ENCODE data around the gene EXOC7. TPM values are rescaled to one million over a fixed set of nuclear protein-coding genes. Genes with fewer than 3 reads are reported as not detected.

EXOC7 gene
- total RNA-seq, 1 experiment from 2014 or later, result 126 TPM

DNA sequence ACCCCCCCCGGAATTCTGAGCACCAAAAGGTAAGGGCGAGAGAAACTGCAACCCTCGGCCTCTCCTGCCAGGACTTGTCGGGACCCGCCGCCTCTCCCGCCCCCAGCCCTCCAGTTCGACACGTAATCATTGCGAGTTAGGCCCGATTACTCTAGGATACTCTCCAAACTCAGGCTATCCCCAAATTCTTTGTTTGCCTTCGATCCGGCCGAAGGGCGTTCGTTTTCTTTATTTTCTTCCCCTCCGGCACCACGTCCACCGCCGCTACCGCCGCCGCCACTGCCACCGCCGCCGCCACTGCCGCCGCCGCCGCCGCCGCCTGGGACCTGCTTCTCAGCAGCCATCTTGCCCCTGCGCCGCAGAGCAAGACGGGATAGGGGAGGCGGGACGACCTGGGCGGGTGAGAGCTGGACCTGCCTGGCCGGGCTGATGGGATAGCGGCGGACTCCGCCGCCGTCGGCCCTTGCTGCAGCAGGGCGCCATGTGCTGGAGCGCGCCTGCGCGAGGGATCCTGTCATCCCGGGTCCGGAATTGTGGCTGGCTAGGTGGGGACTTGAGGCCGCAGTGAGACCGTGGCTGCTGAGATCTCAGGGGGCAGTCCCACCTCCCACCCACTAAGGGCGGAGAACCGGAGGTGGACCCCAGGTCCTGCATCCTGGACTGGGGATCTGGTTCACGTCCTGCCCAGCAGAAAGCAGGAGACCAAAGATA, 31.3 kb downstream of the EXOC7 start, which contains the start of gene SRP68 (continued):
- TF ChIP-seq STAT6 (CRISPR knock-in tag; conservative IDR thresholded peaks at IDR 0.05; ENCODE audit: low read depth) (no peak), ETV6 (CRISPR knock-in tag; IDR thresholded peaks at IDR 0.05) (peak; percentile 95; the same call in 1 of the 2 replicates), TP53 (CRISPR knock-in tag; IDR thresholded peaks at IDR 0.05) (peak; percentile 61; the same call in 1 of the 2 replicates), ZNF232 (CRISPR knock-in tag; IDR thresholded peaks at IDR 0.05) (peak; percentile 96), ZSCAN18 (CRISPR knock-in tag; IDR thresholded peaks at IDR 0.05) (no peak), ZNF671 (CRISPR knock-in tag; IDR thresholded peaks at IDR 0.05) (no peak), IRF2 (CRISPR knock-in tag; IDR thresholded peaks at IDR 0.05; ENCODE audit: borderline replicate concordance, low read depth) (no peak), OVOL2 (CRISPR knock-in tag; IDR thresholded peaks at IDR 0.05; ENCODE audit: borderline replicate concordance) (no peak), ARID4B (CRISPR knock-in tag; IDR thresholded peaks at IDR 0.05; ENCODE audit: borderline replicate concordance) (0 out of 2 replicates have a peak, but pooled peaks have one; percentile 3), GABPB1 (CRISPR knock-in tag; IDR thresholded peaks at IDR 0.05) (peak; percentile 86), CREB1 (CRISPR knock-in tag; IDR thresholded peaks at IDR 0.05) (no peak), TEAD1 (CRISPR knock-in tag; IDR thresholded peaks at IDR 0.05) (peak; percentile 94), SP1 (CRISPR knock-in tag; conservative IDR thresholded peaks at IDR 0.05) (peak; percentile 93), FOXK1 (CRISPR knock-in tag; IDR thresholded peaks at IDR 0.05) (peak; percentile 82)
- TF ChIP-seq, protein P1, sequence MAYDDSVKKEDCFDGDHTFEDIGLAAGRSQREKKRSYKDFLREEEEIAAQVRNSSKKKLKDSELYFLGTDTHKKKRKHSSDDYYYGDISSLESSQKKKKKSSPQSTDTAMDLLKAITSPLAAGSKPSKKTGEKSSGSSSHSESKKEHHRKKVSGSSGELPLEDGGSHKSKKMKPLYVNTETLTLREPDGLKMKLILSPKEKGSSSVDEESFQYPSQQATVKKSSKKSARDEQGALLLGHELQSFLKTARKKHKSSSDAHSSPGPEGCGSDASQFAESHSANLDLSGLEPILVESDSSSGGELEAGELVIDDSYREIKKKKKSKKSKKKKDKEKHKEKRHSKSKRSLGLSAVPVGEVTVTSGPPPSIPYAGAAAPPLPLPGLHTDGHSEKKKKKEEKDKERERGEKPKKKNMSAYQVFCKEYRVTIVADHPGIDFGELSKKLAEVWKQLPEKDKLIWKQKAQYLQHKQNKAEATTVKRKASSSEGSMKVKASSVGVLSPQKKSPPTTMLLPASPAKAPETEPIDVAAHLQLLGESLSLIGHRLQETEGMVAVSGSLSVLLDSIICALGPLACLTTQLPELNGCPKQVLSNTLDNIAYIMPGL (CRISPR knock-in tag; IDR thresholded peaks at IDR 0.05), result peak; percentile 71
- TF ChIP-seq, protein P2, sequence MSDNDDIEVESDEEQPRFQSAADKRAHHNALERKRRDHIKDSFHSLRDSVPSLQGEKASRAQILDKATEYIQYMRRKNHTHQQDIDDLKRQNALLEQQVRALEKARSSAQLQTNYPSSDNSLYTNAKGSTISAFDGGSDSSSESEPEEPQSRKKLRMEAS (CRISPR knock-in tag; IDR thresholded peaks at IDR 0.05), result peak; percentile 93
- TF ChIP-seq, protein P3, sequence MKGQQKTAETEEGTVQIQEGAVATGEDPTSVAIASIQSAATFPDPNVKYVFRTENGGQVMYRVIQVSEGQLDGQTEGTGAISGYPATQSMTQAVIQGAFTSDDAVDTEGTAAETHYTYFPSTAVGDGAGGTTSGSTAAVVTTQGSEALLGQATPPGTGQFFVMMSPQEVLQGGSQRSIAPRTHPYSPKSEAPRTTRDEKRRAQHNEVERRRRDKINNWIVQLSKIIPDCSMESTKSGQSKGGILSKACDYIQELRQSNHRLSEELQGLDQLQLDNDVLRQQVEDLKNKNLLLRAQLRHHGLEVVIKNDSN (CRISPR knock-in tag; IDR thresholded peaks at IDR 0.05), result no peak; the same call in 1 of the 2 replicates
- TF ChIP-seq, protein P4, sequence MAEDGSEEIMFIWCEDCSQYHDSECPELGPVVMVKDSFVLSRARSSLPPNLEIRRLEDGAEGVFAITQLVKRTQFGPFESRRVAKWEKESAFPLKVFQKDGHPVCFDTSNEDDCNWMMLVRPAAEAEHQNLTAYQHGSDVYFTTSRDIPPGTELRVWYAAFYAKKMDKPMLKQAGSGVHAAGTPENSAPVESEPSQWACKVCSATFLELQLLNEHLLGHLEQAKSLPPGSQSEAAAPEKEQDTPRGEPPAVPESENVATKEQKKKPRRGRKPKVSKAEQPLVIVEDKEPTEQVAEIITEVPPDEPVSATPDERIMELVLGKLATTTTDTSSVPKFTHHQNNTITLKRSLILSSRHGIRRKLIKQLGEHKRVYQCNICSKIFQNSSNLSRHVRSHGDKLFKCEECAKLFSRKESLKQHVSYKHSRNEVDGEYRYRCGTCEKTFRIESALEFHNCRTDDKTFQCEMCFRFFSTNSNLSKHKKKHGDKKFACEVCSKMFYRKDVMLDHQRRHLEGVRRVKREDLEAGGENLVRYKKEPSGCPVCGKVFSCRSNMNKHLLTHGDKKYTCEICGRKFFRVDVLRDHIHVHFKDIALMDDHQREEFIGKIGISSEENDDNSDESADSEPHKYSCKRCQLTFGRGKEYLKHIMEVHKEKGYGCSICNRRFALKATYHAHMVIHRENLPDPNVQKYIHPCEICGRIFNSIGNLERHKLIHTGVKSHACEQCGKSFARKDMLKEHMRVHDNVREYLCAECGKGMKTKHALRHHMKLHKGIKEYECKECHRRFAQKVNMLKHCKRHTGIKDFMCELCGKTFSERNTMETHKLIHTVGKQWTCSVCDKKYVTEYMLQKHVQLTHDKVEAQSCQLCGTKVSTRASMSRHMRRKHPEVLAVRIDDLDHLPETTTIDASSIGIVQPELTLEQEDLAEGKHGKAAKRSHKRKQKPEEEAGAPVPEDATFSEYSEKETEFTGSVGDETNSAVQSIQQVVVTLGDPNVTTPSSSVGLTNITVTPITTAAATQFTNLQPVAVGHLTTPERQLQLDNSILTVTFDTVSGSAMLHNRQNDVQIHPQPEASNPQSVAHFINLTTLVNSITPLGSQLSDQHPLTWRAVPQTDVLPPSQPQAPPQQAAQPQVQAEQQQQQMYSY (CRISPR knock-in tag; IDR thresholded peaks at IDR 0.05), result 0 out of 2 replicates have a peak, but pooled peaks have one; percentile 18
- TF ChIP-seq, protein P5, sequence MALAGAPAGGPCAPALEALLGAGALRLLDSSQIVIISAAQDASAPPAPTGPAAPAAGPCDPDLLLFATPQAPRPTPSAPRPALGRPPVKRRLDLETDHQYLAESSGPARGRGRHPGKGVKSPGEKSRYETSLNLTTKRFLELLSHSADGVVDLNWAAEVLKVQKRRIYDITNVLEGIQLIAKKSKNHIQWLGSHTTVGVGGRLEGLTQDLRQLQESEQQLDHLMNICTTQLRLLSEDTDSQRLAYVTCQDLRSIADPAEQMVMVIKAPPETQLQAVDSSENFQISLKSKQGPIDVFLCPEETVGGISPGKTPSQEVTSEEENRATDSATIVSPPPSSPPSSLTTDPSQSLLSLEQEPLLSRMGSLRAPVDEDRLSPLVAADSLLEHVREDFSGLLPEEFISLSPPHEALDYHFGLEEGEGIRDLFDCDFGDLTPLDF (CRISPR knock-in tag; IDR thresholded peaks at IDR 0.05), result peak; percentile 79
- TF ChIP-seq, protein P6, sequence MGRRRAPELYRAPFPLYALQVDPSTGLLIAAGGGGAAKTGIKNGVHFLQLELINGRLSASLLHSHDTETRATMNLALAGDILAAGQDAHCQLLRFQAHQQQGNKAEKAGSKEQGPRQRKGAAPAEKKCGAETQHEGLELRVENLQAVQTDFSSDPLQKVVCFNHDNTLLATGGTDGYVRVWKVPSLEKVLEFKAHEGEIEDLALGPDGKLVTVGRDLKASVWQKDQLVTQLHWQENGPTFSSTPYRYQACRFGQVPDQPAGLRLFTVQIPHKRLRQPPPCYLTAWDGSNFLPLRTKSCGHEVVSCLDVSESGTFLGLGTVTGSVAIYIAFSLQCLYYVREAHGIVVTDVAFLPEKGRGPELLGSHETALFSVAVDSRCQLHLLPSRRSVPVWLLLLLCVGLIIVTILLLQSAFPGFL (CRISPR knock-in tag; IDR thresholded peaks at IDR 0.05; ENCODE audit: borderline replicate concordance), result peak; percentile 78; the same call in 1 of the 2 replicates

All from WTC11 (cell line).